GM19463 (cell line): ENCODE data around the gene ITGBL1.

Experiments used
- ATAC-seq: cut with Tn5 transposase; IDR thresholded peaks from one replicate; pipeline ENCODE4 v1.9.1; 2021; ENCODE audit warnings: mild to moderate bottlenecking, moderate library complexity; ENCODE audit not compliant: unreplicated experiment

The ITGBL1 gene

DNA sequence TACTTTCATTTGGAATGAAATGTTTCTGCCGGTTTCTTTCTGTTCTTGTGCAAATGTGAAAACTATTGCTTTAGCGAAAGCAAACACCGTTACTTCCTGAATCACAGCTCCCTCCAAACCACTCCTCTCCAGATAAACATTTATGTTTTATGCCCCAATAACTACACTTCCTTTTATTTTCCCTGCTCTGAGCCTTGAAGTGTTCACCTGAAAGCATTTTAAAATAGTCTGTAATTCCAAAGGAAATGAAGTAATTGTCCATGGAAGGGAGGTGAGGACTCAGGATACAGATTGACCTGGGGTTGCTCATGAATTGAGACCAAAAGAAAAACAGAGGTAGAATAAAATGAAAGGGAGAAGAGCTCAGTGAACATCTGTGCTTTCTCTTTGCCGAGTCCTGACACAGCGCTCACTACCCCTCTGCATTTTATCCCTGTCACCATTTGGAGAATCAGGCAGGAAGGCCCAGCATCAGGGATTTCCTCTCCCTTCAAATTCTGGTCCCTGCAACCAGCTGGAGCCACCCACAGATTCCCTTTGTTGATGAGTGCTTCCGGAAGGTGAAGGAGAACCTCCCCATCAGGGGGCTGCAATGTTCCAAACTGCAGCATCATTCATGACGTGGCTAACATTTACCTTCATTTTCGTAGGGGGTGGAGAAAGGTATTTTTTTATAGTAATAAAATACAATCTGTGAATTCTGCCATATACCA lies 171.9 kb downstream of the ITGBL1 start:
- ATAC-seq: no peak

DNA sequence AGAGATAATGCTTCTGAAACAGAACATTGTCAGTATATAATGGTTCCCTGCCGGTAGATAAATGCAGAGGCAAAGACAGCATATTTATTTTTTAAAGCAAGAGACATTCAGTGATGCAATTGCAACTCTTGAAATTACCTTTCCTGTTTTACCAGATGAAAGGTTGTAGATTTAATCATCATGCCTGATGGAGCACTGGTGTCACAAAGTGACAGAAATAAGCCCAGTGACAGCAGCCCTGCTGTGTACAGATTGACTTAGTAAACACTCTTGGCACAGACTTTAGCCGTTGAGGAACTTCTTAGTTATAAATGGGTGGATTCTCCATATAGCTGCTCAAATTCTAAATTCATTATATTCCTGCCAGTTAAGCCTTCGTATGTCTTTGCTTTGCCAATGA lies 172.5 kb downstream of the ITGBL1 start:
- no peak for ATAC-seq

DNA sequence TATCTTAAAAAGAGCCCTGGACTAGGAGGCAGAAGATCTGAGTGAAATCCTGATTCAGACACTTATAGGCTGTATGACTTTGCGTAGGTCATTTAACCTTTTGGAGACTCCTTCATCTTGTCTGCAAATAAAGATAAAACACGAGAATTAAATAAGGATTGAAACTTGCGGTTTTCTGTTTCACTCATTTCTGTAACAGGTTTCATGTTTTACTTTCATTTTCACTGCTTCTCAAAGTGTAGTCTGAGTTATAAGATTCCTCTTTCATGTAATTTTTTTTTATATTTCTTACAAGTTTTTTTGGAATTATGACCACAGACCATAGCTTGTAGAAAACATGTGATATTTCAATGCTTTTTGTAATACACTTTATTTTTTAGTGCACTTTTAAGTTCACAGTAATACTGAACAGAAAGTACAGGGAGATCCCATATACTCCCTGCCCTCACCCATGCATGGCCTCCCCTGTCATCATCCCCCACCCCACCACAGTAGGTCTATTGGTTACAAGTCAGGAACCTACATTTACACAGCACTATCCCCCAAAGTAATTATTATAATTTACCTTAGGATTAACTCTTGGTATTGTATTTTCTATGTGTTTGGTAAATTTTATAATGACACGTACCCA lies 174.6 kb downstream of the ITGBL1 start:
- ATAC-seq: peak; percentile 84

DNA sequence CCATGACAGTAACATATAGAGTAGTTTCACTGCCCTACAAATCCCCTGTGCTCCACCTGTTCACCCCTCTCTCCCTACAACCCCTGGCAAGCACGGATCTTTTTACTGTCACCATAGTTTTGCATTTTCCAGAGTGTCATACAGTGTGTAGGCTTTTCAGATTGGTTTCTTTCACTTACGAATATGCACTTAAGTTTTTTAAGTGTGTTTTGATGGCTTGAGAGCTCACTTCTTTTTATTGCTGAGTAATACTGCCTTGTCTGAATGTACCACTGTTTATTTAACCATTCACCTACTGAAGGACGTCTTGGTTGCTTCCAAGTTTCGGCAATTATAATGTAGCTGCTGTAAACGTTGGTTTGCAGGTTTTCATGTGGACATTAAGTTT lies 175.1 kb downstream of the ITGBL1 start:
- ATAC-seq: peak; percentile 34

DNA sequence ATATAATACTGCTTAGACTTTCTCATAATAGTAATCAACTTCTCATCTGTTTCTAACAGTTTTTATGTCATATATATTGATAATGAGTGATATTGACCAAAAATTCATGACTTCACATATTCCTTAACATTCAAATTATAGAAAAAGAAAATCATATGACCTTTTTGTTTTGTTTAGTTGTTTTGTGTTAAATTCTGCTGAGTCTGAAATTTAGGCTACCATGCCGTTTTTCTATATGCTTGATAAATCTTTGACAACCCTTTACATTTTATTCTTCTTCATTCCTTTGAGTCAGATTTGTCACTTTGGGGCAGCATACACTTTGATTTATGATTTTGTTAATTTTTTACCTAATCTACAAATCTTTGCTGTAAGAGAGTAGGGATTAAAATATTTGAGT lies 176.4 kb downstream of the ITGBL1 start:
- no peak for ATAC-seq

DNA sequence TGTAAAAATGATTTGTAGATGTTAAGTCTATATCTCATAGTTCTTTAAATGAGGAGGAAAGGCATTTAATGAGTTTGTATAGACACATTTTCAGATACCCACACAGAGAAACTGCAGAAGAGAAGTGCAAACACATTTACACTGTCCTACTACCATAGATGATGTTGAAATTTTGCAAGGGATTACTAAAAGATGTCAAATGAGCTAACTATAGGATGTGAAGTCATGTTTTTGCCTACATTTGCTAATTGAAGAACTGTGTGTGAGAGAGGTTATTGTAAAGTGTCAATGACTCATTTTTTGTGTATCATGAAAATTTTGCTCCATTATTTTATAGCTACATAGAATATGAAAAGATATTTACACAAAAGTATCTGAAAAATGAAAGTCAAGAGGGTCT lies 178.9 kb downstream of the ITGBL1 start:
- no peak for ATAC-seq

DNA sequence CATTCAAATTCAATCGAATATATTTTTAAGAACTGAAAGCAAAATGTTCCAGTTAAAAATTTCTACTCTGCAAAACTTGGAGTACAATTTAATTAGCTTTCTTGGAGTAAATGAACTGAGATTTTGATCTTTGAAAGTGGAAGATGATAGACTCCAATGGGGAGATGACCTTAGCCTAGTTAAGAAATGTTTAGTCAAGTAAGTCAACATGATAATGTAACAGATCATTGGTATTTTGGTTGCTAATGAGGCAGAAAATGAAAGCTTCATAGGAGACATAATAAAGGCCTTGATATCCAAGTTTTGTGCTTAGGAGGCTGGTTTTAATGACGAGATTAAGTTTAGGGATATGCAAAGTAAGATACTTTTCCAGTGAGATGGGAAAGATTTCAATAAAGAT lies 181.7 kb downstream of the ITGBL1 start:
- ATAC-seq: no peak

DNA sequence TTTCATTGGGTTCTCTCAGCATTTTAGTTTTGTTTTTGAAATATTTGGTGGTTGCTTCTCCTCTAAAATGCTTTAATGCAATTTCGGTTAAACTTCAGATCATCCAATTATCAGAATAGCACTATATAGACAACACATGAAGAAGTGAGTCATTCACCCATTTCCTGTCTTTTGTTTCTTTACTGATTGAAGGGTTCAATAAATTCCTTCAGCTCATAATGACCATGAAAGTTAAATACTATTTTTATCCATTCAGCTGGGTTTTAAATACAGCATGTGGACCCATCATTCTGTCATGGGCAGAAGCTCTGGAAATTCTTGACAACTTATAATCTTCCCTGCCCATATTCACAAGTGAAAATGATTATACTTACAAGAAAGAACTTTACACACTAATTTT lies 187.2 kb downstream of the ITGBL1 start:
- ATAC-seq: no peak

DNA sequence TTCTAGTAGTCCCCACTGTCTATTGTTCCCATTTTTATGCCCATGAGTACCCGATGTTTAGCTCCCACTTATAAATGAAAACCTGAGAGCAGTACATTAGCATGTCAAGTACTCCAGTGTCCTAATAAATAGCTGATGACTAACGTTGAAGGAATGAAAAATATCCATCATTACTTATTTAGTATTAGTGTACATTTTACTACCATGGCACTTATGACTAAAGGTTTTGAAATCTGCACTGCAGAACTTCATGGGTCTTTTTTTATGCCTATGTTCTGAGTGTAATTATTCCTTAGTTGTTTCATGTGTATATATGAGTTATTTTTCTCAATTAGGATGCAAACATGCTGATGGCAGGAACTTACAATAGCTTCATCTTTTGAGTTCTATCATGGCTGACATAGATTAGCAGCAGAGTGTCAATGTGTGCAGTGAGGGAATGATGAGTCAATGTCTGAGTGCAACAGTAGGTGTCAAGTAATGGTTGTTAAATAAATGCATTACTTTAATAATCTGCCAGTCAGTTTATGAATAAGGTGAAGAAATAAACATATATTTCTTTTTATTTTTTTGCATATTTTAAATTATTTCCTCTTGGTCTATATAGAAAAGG lies 188.4 kb downstream of the ITGBL1 start:
- no peak for ATAC-seq

DNA sequence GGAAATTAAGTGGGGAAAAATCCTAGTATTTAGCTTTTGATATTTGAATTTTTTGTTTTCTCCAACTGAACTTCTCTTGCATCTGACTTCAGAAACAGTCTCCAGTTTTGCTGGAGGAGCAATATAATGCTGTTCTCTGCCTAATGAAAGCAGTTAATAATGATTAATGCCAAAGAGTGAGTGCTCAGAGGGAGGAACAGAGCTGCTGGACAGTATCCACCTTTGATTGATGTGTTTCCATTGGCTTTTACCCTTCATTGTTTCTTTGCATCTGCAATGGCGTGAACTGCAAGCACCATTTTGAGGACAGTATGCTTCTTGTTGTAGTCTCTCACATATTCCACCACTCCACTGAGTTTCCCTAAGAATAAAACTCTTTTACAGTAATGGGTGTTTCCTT lies 193.4 kb downstream of the ITGBL1 start:
- no peak for ATAC-seq

DNA sequence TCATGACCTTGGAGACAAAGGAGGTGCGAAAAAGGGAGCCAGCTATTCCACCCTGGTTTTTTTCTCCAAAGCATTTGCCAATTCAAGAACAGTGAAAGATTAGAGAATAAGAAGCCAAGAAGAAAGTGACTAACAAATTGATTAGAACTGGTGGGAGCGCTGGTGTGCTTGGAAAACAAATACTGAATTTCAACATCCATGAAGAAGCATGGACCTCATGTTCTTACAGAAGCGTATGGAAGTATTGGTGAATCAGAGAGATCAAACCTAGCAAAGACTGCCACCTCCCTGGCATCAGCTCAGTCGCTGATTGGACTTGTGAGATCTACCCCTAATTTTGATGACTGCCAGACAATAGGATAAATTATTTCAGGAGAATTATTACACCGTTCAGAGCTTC lies 195.3 kb downstream of the ITGBL1 start:
- ATAC-seq: no peak

DNA sequence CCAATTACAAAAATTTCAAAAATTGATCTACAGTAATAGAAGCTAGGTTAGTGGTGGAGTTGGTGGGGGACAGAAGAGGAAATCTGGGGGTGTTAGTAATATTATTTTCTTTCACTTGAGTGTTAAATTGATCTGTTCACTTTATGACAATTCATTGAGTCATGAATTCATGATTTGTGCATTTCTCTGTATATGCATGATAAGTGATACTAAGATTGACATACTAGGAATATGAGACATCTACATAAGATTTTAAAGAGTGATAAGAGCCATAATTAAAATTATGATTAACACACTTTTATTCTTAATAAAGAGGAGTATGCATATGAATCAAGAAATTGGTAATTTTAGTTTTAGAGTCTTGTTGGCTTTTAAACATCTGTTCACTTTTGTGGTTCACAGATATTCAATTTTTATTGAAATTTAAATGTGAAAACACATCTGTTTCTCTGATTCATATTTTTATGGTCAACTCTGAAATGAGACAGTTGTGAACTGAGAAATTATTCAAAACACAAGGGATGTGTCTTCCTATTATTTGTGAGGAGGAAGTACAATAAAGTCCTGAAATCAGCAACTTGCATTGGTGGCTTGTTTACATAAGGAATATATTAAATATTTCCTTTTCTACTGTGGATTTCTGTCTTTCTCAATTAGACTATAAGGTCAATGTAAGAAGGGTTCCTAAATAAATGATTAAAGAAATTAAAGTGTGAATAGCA lies 196.5 kb downstream of the ITGBL1 start:
- no peak for ATAC-seq

DNA sequence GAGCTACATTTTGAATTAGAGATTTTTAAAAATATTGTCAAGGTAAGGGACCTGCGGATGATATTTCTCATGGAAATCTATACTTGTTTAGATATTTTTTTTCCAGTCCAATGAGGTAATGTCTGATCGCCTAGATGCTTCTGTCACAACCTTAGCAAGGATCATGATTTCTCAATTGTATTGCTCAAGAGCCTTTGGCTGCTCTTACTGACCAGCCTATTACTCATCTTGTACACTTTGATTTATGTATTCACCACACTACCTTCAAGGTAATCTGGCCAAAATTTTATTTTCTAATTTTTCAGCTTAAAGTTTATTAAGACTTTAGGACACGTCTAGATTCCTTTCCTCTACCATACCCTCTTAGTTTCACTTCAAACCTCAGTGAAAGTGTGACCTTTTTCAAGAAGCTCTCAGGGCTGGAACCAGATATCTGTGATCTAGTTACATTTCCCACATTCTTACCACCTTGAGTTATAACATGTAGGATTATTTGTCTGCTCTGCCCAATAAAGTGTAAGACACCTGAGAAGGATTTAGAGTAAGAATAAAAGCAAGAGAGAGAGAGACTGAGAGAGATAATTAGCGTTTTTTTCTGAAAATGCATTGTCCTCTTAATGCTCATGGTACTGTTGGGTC lies 197.1 kb downstream of the ITGBL1 start:
- no peak for ATAC-seq

DNA sequence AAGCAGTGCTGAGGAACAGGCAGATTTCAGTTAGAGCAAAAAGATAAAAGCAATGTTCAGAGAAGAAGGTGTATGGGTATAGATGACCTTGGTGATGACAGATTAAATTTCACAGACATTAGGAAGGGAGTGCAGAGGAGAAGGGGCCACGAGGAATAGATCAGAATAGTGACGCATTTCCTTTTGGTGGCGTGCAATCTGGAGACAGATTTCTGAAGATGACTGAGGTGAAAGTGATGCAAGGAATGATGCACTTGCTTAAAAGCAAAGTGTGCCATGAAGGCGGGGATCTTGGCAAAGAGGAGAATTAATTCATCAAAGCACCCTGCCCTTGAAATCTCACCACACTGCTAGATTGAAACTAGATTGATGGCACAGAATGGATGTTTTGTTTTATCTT lies 202.4 kb downstream of the ITGBL1 start:
- no peak for ATAC-seq

DNA sequence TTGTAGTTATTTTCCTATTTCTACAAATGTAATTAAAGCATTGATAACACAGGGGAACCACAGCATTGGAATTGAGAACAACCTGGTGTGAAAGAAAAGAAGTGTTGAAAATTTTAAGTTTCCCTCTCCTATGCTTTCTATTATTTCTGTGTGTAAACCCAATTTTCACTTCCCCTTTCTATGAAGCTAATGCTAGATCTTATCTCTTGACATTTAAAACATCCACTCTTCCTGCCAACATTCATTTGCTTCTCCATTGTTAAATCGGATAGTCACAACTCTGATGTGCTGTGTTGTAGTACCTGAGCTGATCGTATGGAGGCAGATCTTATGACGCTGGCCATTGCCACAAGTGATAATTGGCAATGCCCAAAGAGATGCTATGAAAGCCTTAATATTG lies 203.0 kb downstream of the ITGBL1 start:
- ATAC-seq: no peak

DNA sequence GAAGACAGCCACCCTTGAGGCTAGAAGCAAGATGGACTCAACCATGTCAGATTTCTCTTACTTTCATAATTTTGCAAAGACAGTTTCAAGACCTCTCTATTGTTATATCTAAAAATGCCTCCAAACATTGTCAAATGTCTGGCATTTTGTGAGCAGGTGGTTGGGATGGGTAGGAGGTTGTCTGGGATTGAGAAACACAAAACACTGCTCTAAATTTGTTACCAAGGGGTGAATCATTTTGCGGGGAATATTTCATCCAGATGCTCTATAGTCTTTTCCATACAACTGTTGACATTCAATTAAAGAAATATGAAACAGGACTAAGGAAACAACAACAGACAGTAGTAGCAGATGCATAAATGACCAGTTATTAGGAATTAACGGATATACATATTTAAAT lies 208.2 kb downstream of the ITGBL1 start:
- no peak for ATAC-seq

DNA sequence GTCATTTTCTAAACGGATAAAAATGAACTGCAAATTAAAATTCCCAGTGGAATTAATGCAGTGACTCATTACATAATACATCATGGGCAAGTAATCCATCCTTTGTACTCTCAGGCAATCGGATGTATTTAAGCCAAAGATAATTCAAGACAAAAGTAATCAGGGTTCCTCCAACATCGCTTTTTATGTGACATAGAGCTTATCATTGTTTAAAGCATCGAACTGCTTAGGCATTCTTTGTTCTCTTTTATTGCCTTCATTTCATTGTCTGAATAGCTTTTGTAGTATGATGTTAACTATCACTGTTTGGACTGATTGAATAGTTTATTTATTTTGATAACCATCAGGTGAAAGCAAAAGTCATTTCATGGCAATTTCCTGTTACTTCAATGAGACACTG lies 209.4 kb downstream of the ITGBL1 start:
- no peak for ATAC-seq

DNA sequence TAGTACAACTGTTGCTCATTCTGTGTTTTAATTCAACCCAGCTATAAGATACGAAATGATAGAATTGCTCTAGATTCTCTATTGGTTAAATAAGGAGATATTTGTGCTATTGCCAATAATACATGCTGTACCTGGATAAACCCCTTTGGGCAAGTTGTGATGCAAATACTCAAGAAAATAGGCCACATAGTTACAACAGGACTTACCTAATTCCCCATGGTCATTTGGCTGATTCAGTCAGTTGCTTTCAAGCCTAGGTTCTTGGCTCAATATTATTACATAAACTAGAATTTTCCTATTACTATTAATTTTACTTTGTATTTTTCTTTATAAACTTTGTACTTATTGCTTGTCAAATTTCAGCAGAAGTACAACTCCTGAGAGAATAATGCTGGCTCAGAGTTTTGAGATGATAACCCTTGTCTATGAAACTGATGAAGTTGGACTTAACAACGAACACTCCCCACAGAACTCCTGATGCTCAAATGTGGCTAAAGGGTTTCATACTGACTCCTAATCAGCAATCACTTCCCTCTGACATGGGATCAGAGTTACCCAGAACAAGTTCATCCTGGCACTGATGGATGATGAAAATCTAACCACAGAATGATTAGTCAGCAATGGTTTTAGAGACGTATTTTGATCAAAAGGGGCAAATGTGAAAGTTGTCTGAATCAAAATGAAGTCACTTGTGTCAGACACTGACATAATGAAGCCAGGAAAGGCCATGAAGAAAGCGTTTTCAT lies 221.1 kb downstream of the ITGBL1 start:
- ATAC-seq: no peak

DNA sequence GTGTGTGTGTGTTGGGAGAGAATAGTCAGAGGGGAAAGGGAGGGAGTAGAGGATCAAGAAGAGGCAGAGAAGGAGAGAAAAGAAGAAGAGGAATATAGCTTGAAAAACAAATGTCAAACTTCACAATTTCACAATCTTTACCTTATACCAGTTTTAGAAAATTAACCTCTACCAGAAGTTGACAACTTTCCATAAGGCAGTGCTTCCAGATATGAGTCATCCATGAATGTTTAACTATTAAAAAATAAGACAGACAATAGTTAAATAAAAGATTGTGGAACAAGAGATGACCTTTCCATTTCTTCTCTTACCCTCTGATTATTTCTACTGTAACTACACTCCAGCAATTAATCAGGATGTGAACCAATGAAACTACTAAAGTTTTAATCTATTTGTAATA lies 229.4 kb downstream of the ITGBL1 start:
- no peak for ATAC-seq

DNA sequence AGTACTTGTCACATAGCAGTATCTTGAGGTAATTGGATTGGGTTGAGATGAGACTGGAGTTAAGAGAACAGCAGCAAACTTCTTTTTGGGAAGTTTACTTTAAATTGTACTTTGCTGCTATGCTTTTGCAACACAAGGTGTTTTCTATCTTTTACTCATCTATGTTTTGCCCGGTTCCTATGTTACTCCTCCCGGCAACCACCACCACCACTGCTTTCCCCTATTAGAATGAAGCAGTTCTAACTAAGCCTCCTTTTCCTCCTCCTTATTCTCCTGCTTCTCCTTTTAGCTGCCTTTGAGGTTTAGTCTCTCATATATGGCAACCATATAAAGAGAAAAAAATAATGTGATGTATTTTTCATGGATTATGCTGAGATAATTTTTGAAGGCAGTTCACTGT lies 233.5 kb downstream of the ITGBL1 start:
- no peak for ATAC-seq

DNA sequence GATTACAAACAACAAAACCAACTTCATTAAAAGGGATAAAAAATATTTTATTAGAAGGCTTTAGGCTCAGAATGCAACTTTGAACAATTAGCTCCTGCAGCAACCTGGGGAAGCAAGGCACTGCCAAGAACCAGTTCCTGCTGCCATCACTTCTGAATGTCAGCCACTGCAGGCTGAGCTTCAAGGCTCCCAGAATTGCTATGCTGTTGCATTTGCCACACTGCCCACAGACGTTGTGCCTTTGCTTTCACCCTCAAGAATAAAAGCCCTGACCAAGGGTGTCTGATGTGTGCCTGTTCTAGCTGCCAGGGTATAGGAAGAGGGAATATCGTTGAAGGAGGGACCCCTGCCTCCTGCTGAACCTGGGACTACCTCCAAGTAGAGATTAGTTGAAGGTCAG lies 238.4 kb downstream of the ITGBL1 start:
- no peak for ATAC-seq
